PC-3 (cell line): ENCODE results near the gene GMDS. TPM values are rescaled to one million over a fixed set of nuclear protein-coding genes. Genes with fewer than 3 reads are reported as not detected.

ENCODE experiments used
- ATAC-seq: fragments of 200-7000 bp; cut with Tn5 transposase; 2 replicates; pipeline ENCODE4 v1.9.1; 2020; ENCODE audit warnings: mild to moderate bottlenecking, moderate library complexity
- BruUV-seq: library from RNA; stranded (reverse); fragments of 400-500 nt; replicated peaks from 2 replicates; lab custom pipeline; 2021; lab: Mats Ljungman, UMichigan
- CTCF ChIA-PET: fragments of 300-600 bp; sonication (Branson Sonifier 250); formaldehyde crosslinking; loops from one replicate; lab custom pipeline; 2022; ENCODE audit warnings: antibody characterized with exemption; lab: Charles Lee
- POLR2A ChIA-PET: fragments of 300-600 bp; sonication (Branson Sonifier 250); formaldehyde crosslinking; loops from one replicate; lab custom pipeline; 2022; ENCODE audit warnings: antibody characterized with exemption; ENCODE audit not compliant: unreplicated experiment; lab: Charles Lee
- DNase-seq: peaks from one replicate; pipeline ENCODE4 v3.0.0-alpha.2; 2015
- H2AFZ ChIP-seq: fragments of 300-600 bp; sonication (generic); 2 replicates; pipeline ENCODE4 v1.6.0; 2016; ENCODE audit warnings: antibody characterized with exemption, low read length
- H3F3A ChIP-seq: fragments of 300-600 bp; sonication (generic); one replicate; pipeline ENCODE4 v1.6.0; 2017; ENCODE audit warnings: antibody characterized with exemption, low read length, control low read depth, mild to moderate bottlenecking; ENCODE audit not compliant: unreplicated experiment
- H3K27ac ChIP-seq: fragments of 300-600 bp; sonication (generic); 2 replicates; pipeline ENCODE4 v1.5.1; 2016; ENCODE audit warnings: mild to moderate bottlenecking, low read length
- H3K27me3 ChIP-seq: fragments of 300-600 bp; sonication (generic); 2 replicates; pipeline ENCODE4 v1.6.1; 2016; ENCODE audit warnings: low read length, mixed read lengths
- H3K36me3 ChIP-seq: fragments of 300-600 bp; sonication (generic); 2 replicates; pipeline ENCODE4 v1.6.1; 2016; ENCODE audit warnings: low read depth, mixed run types, low read length, mixed read lengths
- H3K4me1 ChIP-seq: fragments of 300-600 bp; sonication (generic); 2 replicates; pipeline ENCODE4 v1.5.1; 2016; ENCODE audit warnings: low read length; ENCODE audit not compliant: insufficient read depth
- H3K4me2 ChIP-seq: fragments of 300-600 bp; sonication (generic); 2 replicates; pipeline ENCODE4 v1.6.0; 2016; ENCODE audit warnings: low read length
- H3K4me3 ChIP-seq: fragments of 300-600 bp; sonication (generic); 2 replicates; pipeline ENCODE4 v1.5.1; 2016; ENCODE audit warnings: mild to moderate bottlenecking, low read length, mixed read lengths
- H3K79me2 ChIP-seq: fragments of 300-600 bp; sonication (generic); 2 replicates; pipeline ENCODE4 v1.6.1; 2017; ENCODE audit warnings: low read length, mixed read lengths
- H3K9ac ChIP-seq: fragments of 300-600 bp; sonication (generic); 2 replicates; pipeline ENCODE4 v1.6.0; 2016; ENCODE audit warnings: mild to moderate bottlenecking, low read length
- H3K9me2 ChIP-seq: fragments of 300-600 bp; sonication (generic); replicated peaks from 2 replicates; pipeline ENCODE4 v1.6.1; 2016; ENCODE audit warnings: mixed run types, low read length, mixed read lengths
- H3K9me3 ChIP-seq: fragments of 300-600 bp; sonication (generic); 2 replicates; pipeline ENCODE4 v1.6.1; 2016; ENCODE audit warnings: low read length, mixed read lengths
- H4K20me1 ChIP-seq: fragments of 300-600 bp; sonication (generic); 2 replicates; pipeline ENCODE4 v1.6.1; 2016; ENCODE audit warnings: low read length, mixed read lengths
- CTCF ChIP-seq: fragments of 300-600 bp; sonication (generic); conservative IDR thresholded peaks from 2 replicates; pipeline ENCODE4 v1.5.1; 2017; ENCODE audit warnings: antibody characterized with exemption, low read depth, mild to moderate bottlenecking, low read length
- EZH2 ChIP-seq: fragments of 300-600 bp; sonication (generic); IDR thresholded peaks from one replicate; pipeline ENCODE4 v1.6.1; 2017; ENCODE audit warnings: antibody characterized with exemption, mild to moderate bottlenecking, low read length; ENCODE audit not compliant: unreplicated experiment
- EZH2phosphoT487 ChIP-seq: fragments of 300-600 bp; sonication (generic); IDR thresholded peaks from 2 replicates; pipeline ENCODE4 v1.6.1; 2018; ENCODE audit warnings: mild to moderate bottlenecking, antibody characterized with exemption, low read length, borderline replicate concordance
- intact Hi-C: fragments of 100-400 bp; cut with micrococcal nuclease; formaldehyde crosslinking; loops from 2 replicates; pipeline ENCODE4 v1.9.0; 2023
- total RNA-seq: library from RNA; depleted of rRNA; stranded (reverse); fragments of >200 nt; gene quantifications from 2 replicates; pipeline ENCODE4 v1.2.3, GENCODE V29; 2014

Gene GMDS
- total RNA-seq, 1 experiment from 2014 or later = 18.3 TPM

- Histone ChIP-seq H3K27me3 (no peaks in the 10 kb centered on the region), H4K20me1 (no peaks in the 10 kb centered on the region), H3K9me3 (no peaks in the 10 kb centered on the region), H3K9me2 (no peaks in the 10 kb centered on the region), H2AFZ (no peak overlapping the region), H3K4me3 (no peak overlapping the region), H3K4me2 (no peak overlapping the region), H3K9ac (no peak overlapping the region), H3K36me3 (no peaks in the 10 kb centered on the region), H3K27ac (no peak overlapping the region), H3F3A (no peaks in the 10 kb centered on the region), H3K4me1 (no peaks in the 10 kb centered on the region), H3K79me2 (no peaks in the 10 kb centered on the region)
- intact Hi-C loops = no loop called here
- DNase-seq = no peak
- CTCF ChIA-PET = no interaction called here
- no TSS peak for BruUV-seq
- no peak for TF ChIP-seq EZH2
- TF ChIP-seq CTCF = no peak
- TF ChIP-seq EZH2phosphoT487 = no peak
- no peak for ATAC-seq
- POLR2A ChIA-PET = no interaction called here
Observed at GRCh38 chr6:1657116-1657770, 588.2 kb downstream of the GMDS start.

GRCh38 chr6:1654054-1654453 lies 591.4 kb downstream of the GMDS start:
- no peak for DNase-seq
- Histone ChIP-seq H3K9me2 (no peaks in the 10 kb centered on the region), H3K36me3 (no peaks in the 10 kb centered on the region), H3K4me1 (no peaks in the 10 kb centered on the region), H3F3A (no peaks in the 10 kb centered on the region), H3K4me2 (no peak overlapping the region), H3K27me3 (no peaks in the 10 kb centered on the region), H2AFZ (no peak overlapping the region), H4K20me1 (no peaks in the 10 kb centered on the region), H3K9me3 (no peaks in the 10 kb centered on the region), H3K4me3 (no peak overlapping the region), H3K79me2 (no peaks in the 10 kb centered on the region), H3K27ac (no peak overlapping the region), H3K9ac (no peak overlapping the region)
- ATAC-seq = no peak
- ChIA-PET POLR2A (no interaction called here), CTCF (no interaction called here)
- BruUV-seq = no TSS peak
- no peak for TF ChIP-seq EZH2
- no peak for TF ChIP-seq CTCF
- no peak for TF ChIP-seq EZH2phosphoT487
- intact Hi-C loops = no loop called here

GRCh38 chr6:1652842-1653241 lies 592.6 kb downstream of the GMDS start:
- Histone ChIP-seq H3K9me2 (no peaks in the 10 kb centered on the region), H3K4me3 (no peak overlapping the region), H3K27me3 (no peaks in the 10 kb centered on the region), H4K20me1 (no peaks in the 10 kb centered on the region), H3K4me2 (no peak overlapping the region), H3K4me1 (no peaks in the 10 kb centered on the region), H3K79me2 (no peaks in the 10 kb centered on the region), H3K9me3 (no peaks in the 10 kb centered on the region), H3K27ac (no peak overlapping the region), H3F3A (no peaks in the 10 kb centered on the region), H3K9ac (no peak overlapping the region), H2AFZ (no peak overlapping the region), H3K36me3 (no peaks in the 10 kb centered on the region)
- intact Hi-C loops = no loop called here
- TF ChIP-seq EZH2 = no peak
- TF ChIP-seq CTCF = no peak
- TF ChIP-seq EZH2phosphoT487 = no peak
- DNase-seq (no peak), ATAC-seq (no peak)
- CTCF ChIA-PET = no interaction called here
- POLR2A ChIA-PET = no interaction called here
- BruUV-seq = no TSS peak
